CD4-positive, alpha-beta T cell (primary cell): Measurements from ENCODE around the gene REXO1. TPM values are rescaled to one million over a fixed set of nuclear protein-coding genes. Genes with fewer than 3 reads are reported as not detected.

Source experiments
- ATAC-seq: fragments of 200-7000 bp; cut with Tn5 transposase; one replicate; pipeline ENCODE4 v1.10.0; 2022; ENCODE audit warnings: mild to moderate bottlenecking; ENCODE audit not compliant: poor library complexity
- CTCF ChIA-PET: fragments of 350-600 bp; sonication (Branson Sonifier 250); formaldehyde crosslinking; loops from one replicate; lab custom pipeline; 2021; ENCODE audit warnings: antibody characterized with exemption, inconsistent platforms; lab: Charles Lee
- POLR2A ChIA-PET: fragments of 350-600 bp; sonication (Branson Sonifier 250); formaldehyde crosslinking; loops from one replicate; lab custom pipeline; 2021; ENCODE audit warnings: antibody characterized with exemption, inconsistent platforms; lab: Charles Lee
- DNase-seq, 14 experiments: peaks; one replicate each; pipeline ENCODE4 v3.0.0-alpha.2; 2013 to 2020; ENCODE audit warnings: mixed read lengths in 2 of 14
- H3K27ac ChIP-seq, 2 donors: one replicate each; pipeline versions ENCODE4 v1.5.1 to v1.7.0; 2013; ENCODE audit warnings: low read length in 2 of 2, low read depth in 1 of 2, mild to moderate bottlenecking in 1 of 2
- H3K27me3 ChIP-seq, 2 experiments: 1 replicate in 1 of 2; 2 replicates in 1 of 2; pipeline versions ENCODE4 v1.6.1 to v1.7.0; 2013; ENCODE audit warnings: low read length in 2 of 2, control low read depth in 1 of 2, mild to moderate bottlenecking in 1 of 2, moderate library complexity in 1 of 2; ENCODE audit not compliant: insufficient read depth in 2 of 2, control insufficient read depth in 1 of 2
- H3K36me3 ChIP-seq: one replicate; pipeline ENCODE4 v1.6.1; 2013; ENCODE audit warnings: low read length, control low read depth; ENCODE audit not compliant: insufficient read depth
- H3K4me1 ChIP-seq: one replicate; pipeline ENCODE4 v1.6.1; 2013; ENCODE audit warnings: low read length, control low read depth; ENCODE audit not compliant: insufficient read depth
- H3K4me3 ChIP-seq: one replicate; pipeline ENCODE4 v1.5.1; 2013; ENCODE audit warnings: mild to moderate bottlenecking, low read length, moderate library complexity
- H3K9me3 ChIP-seq, 2 experiments: 1 replicate in 1 of 2; 2 replicates in 1 of 2; pipeline versions ENCODE4 v1.6.1 to v1.7.0; 2013; ENCODE audit warnings: low read length in 2 of 2, mild to moderate bottlenecking in 2 of 2, control low read depth in 1 of 2, moderate library complexity in 1 of 2; ENCODE audit not compliant: control insufficient read depth in 1 of 2, insufficient read depth in 1 of 2
- H3K27ac Mint-ChIP-seq: one replicate; pipeline ENCODE4 v1.8.0; 2020; ENCODE audit warnings: mixed read lengths
- H3K27me3 Mint-ChIP-seq: one replicate; pipeline ENCODE4 v1.8.0; 2021; ENCODE audit warnings: mixed read lengths
- H3K36me3 Mint-ChIP-seq: one replicate; pipeline ENCODE4 v1.8.0; 2021; ENCODE audit warnings: low read depth, mixed read lengths
- H3K4me1 Mint-ChIP-seq: one replicate; pipeline ENCODE4 v1.8.0; 2021; ENCODE audit warnings: low read depth, mixed read lengths
- H3K4me3 Mint-ChIP-seq: one replicate; pipeline ENCODE4 v1.8.0; 2020; ENCODE audit warnings: mild to moderate bottlenecking, mixed read lengths
- H3K9me3 Mint-ChIP-seq: one replicate; pipeline ENCODE4 v1.8.0; 2020; ENCODE audit warnings: mixed read lengths
- intact Hi-C, 2 experiments: fragments of 100-400 bp; cut with DNase I in 1 of 2; cut with micrococcal nuclease in 1 of 2; formaldehyde crosslinking; loops; one replicate each; pipeline versions ENCODE4 v1.15.1 to v1.9.0; 2023 to 2025; cut with DNase I, micrococcal nuclease
- total RNA-seq, 174 experiments: library from RNA in 2 of 174; stranded (reverse) in 2 of 174; gene quantifications; one replicate each; pipeline ENCODE4 v1.2.3 and lab custom pipeline; 2021 to 2026
- TF ChIP-seq, protein P1 (sequence below): fragments of 200-600 bp; IDR thresholded peaks from one replicate; pipeline ENCODE4 v1.8.0; 2022; ENCODE audit warnings: antibody characterized with exemption, mild to moderate bottlenecking

Gene REXO1
- total RNA-seq, 2 experiments from 2014 or later: 106 to 114 TPM

DNA sequence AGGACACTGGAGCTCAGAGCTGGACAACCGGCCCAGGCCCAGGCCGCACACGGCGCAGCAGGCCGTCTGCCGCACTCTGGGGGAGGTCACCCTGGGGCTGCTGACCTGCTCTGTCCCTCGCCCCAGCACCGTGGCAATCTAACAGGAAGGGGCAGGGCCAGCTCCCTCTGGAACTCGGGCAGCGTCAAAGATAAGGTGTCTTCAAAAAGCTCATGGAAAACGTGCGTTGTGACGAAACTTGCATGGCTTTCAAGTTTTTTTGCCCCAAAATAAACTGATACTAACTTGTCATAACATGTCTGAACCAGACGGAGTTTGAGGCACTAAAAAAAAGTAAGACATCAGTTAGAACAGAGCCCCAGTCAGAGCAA is 24.0 kb downstream of the REXO1 start:
- ATAC-seq: no peak
- Histone ChIP-seq H3K27ac (no peak overlapping the region), H3K4me1 (peaks cover 10% of the 10 kb centered on the region), H3K9me3 (no peaks in the 10 kb centered on the region), H3K36me3 (peaks cover 76% of the 10 kb centered on the region), H3K4me3 (no peak overlapping the region), H3K27me3 (no peaks in the 10 kb centered on the region)
- Mint-ChIP-seq H3K27ac (no peak overlapping the region), H3K4me1 (peaks cover 4% of the 10 kb centered on the region), H3K4me3 (no peak overlapping the region), H3K27me3 (no peaks in the 10 kb centered on the region), H3K36me3 (peaks cover 46% of the 10 kb centered on the region), H3K9me3 (no peaks in the 10 kb centered on the region)
- ChIA-PET CTCF (no interaction called here), POLR2A (no interaction called here)
- TF ChIP-seq, protein P1, sequence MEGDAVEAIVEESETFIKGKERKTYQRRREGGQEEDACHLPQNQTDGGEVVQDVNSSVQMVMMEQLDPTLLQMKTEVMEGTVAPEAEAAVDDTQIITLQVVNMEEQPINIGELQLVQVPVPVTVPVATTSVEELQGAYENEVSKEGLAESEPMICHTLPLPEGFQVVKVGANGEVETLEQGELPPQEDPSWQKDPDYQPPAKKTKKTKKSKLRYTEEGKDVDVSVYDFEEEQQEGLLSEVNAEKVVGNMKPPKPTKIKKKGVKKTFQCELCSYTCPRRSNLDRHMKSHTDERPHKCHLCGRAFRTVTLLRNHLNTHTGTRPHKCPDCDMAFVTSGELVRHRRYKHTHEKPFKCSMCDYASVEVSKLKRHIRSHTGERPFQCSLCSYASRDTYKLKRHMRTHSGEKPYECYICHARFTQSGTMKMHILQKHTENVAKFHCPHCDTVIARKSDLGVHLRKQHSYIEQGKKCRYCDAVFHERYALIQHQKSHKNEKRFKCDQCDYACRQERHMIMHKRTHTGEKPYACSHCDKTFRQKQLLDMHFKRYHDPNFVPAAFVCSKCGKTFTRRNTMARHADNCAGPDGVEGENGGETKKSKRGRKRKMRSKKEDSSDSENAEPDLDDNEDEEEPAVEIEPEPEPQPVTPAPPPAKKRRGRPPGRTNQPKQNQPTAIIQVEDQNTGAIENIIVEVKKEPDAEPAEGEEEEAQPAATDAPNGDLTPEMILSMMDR: no peak
- no peak for DNase-seq
- intact Hi-C loops: loop anchor here in 1 of 2 experiments (10.0 kb wide), 1 partner anchor 279 kb away; no protein-coding TSS in a partner anchor

DNA sequence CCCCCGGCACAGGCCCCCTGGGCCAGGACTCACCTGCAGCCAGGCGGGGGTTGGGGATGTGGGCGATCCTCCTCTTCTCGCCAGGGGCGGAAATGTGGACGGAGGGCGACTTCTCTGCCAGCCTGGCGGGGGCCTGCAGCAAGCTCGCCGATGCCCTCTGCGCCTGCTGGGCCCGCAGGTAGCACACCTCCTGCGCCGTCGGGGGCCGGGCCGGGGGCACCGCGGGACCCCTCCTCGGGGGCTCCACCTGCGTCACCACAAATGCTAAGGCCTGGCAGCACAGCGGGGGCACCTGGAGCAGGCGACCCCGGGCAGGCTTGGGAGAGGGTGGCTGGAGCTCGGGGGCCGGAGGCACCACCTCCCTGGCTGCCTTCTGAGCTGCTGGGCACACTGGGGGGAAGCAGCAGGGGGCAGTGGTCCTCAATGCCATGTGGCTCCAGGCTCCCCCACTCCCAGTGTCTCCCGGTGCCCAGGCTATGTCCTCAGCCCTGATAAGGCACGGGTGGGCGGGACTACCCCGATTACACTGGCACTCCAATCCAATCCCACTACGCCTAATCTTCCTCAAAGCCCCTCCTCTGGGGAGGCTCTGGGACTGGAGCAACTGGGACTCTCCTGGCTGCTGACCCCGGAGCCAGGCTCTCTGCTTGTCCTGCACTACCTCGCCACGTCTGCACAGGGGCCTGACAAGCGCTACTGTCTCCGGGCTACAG is 24.6 kb downstream of the REXO1 start:
- Mint-ChIP-seq H3K9me3 (no peaks in the 10 kb centered on the region), H3K36me3 (peaks cover 46% of the 10 kb centered on the region), H3K4me3 (no peak overlapping the region), H3K4me1 (peaks cover 4% of the 10 kb centered on the region), H3K27ac (no peak overlapping the region), H3K27me3 (no peaks in the 10 kb centered on the region)
- Histone ChIP-seq H3K4me1 (peaks cover 10% of the 10 kb centered on the region), H3K4me3 (no peak overlapping the region), H3K36me3 (peaks cover 77% of the 10 kb centered on the region), H3K27me3 (no peaks in the 10 kb centered on the region), H3K9me3 (no peaks in the 10 kb centered on the region), H3K27ac (no peak overlapping the region)
- DNase-seq (no peak), ATAC-seq (no peak)
- ChIA-PET CTCF (no interaction called here), POLR2A (no interaction called here)
- intact Hi-C loops: loop anchor here in 1 of 2 experiments (10.0 kb wide), 1 partner anchor 279 kb away; no protein-coding TSS in a partner anchor
- TF ChIP-seq, protein P1: no peak

DNA sequence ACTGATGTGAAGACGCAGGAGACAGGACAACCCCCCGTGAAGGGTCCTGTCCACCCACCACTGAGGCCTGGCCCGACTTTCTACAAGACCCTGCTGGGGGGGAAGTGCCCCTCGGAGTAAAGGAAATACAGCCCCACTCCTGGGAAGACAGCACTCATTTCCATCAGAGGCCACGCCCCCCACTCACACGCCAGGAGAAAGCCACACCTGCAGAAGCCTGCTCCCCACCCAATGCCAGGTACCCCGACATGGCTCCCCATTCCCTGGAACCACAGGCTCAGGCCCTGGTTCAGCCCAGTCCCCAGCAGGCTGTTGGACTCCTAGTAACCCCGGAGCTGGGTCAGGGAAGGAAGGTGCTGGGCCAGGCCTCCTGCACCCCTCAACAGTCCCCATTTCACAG is 25.3 kb downstream of the REXO1 start:
- DNase-seq (no peak), ATAC-seq (no peak)
- Histone ChIP-seq H3K4me1 (peaks cover 10% of the 10 kb centered on the region), H3K36me3 (peaks cover 80% of the 10 kb centered on the region), H3K27me3 (no peaks in the 10 kb centered on the region), H3K4me3 (no peak overlapping the region), H3K27ac (no peak overlapping the region), H3K9me3 (no peaks in the 10 kb centered on the region)
- POLR2A ChIA-PET: no interaction called here
- peaks cover 4% of the 10 kb centered on the region for H3K4me1 Mint-ChIP-seq
- no peak overlapping the region for H3K27ac Mint-ChIP-seq
- H3K36me3 Mint-ChIP-seq: peaks cover 49% of the 10 kb centered on the region
- TF ChIP-seq, protein P1: no peak
- CTCF ChIA-PET: no interaction called here
- intact Hi-C loops: loop anchor here in 1 of 2 experiments (10.0 kb wide), 1 partner anchor 278 kb away; no protein-coding TSS in a partner anchor
- no peak overlapping the region for H3K4me3 Mint-ChIP-seq
- H3K9me3 Mint-ChIP-seq: no peaks in the 10 kb centered on the region
- H3K27me3 Mint-ChIP-seq: no peaks in the 10 kb centered on the region
